HepG2 (cell line): Measurements from ENCODE around the gene EEF2. TPM values are rescaled to one million over a fixed set of nuclear protein-coding genes. Genes with fewer than 3 reads are reported as not detected.
A peak's percentile ranks its signal among the peaks of the same experiment; 100 is the strongest.

ENCODE experiments used
- CBX5 ChIP-seq: sonication (generic); formaldehyde crosslinking; IDR thresholded peaks from 2 replicates; pipeline ENCODE4 v1.4.0; 2020; ENCODE audit warnings: missing genetic modification reagents, borderline replicate concordance
- HES4 ChIP-seq: sonication (generic); formaldehyde crosslinking; IDR thresholded peaks from 2 replicates; pipeline ENCODE4 v1.9.0; 2021; ENCODE audit warnings: mild to moderate bottlenecking, missing genetic modification reagents, borderline replicate concordance
- MAFF ChIP-seq: IDR thresholded peaks from 2 replicates; pipeline ENCODE4 v1.6.1; 2011; ENCODE audit warnings: low read depth, low read length, improper control_type of control experiment
- ONECUT2 ChIP-seq: sonication (generic); formaldehyde crosslinking; IDR thresholded peaks from 2 replicates; pipeline ENCODE4 v1.4.0; 2020; ENCODE audit warnings: missing genetic modification reagents
- PAF1 ChIP-seq: IDR thresholded peaks from 2 replicates; pipeline ENCODE4 v1.6.1; 2016; ENCODE audit warnings: missing genetic modification reagents, missing compliant biosample characterization
- ZFY ChIP-seq: sonication (generic); formaldehyde crosslinking; IDR thresholded peaks from 2 replicates; pipeline ENCODE4 v1.4.0; 2020; ENCODE audit warnings: missing genetic modification reagents
- ZNF12 ChIP-seq: sonication (generic); formaldehyde crosslinking; IDR thresholded peaks from 2 replicates; pipeline ENCODE4 v1.5.0; 2020; ENCODE audit warnings: missing genetic modification reagents
- ZNF354B ChIP-seq: sonication (generic); formaldehyde crosslinking; IDR thresholded peaks from 2 replicates; pipeline ENCODE4 v1.8.0; 2022; ENCODE audit warnings: mild to moderate bottlenecking, missing genetic modification reagents
- ZNF883 ChIP-seq: sonication (generic); formaldehyde crosslinking; IDR thresholded peaks from 2 replicates; pipeline ENCODE4 v1.5.1; 2020; ENCODE audit warnings: mild to moderate bottlenecking, missing genetic modification reagents; ENCODE audit errors: not compliant biosample characterization
- polyA plus RNA-seq, 8 experiments: library from polyadenylated mRNA; depleted of rRNA in 3 of 8; stranded (reverse) in 7 of 8; unstranded in 1 of 8; fragments of >200 nt; fragmentation: Illumina TruSeq in 4 of 8; extraction: Trizol in 4 of 8; gene quantifications; 2 replicates each; pipeline versions ENCODE4 v1.2.1 to v1.2.3, GENCODE V29; 2011 to 2016; ENCODE audit warnings: low read depth in 4 of 8, missing spikeins in 1 of 8, mixed read lengths in 1 of 8; ENCODE audit not compliant: insufficient read depth in 1 of 8
- total RNA-seq, 5 experiments: library from RNA; depleted of rRNA; stranded (reverse); fragments of >200 nt; fragmentation: Illumina TruSeq; extraction: Trizol; gene quantifications; 2 replicates each; pipeline ENCODE4 v1.2.3, GENCODE V29; 2016; ENCODE audit warnings: low read depth in 1 of 5
- TF ChIP-seq, protein P1 (sequence below): sonication (generic); formaldehyde crosslinking; IDR thresholded peaks from 2 replicates; pipeline ENCODE4 v1.5.0; 2020; ENCODE audit warnings: missing genetic modification reagents
- TF ChIP-seq, protein P2 (sequence below): sonication (generic); formaldehyde crosslinking; IDR thresholded peaks from 2 replicates; pipeline ENCODE4 v1.4.0; 2020; ENCODE audit warnings: missing genetic modification reagents, borderline replicate concordance
- TF ChIP-seq, protein P3 (sequence below): sonication (generic); formaldehyde crosslinking; conservative IDR thresholded peaks from 2 replicates; pipeline ENCODE4 v1.4.0; 2020; ENCODE audit warnings: missing genetic modification reagents
- TF ChIP-seq, protein P4 (sequence below): sonication (generic); formaldehyde crosslinking; IDR thresholded peaks from 2 replicates; pipeline ENCODE4 v1.5.1; 2020; ENCODE audit warnings: mild to moderate bottlenecking, missing genetic modification reagents, moderate library complexity
- TF ChIP-seq, protein P5 (sequence below): sonication (generic); formaldehyde crosslinking; IDR thresholded peaks from 2 replicates; pipeline ENCODE4 v1.5.0; 2020; ENCODE audit warnings: mild to moderate bottlenecking, low read depth, missing genetic modification reagents, borderline replicate concordance
- TF ChIP-seq, protein P6 (sequence below), 2 experiments: fragments of 450-650 bp in 1 of 2; sonication (generic) in 1 of 2; formaldehyde crosslinking; IDR thresholded peaks; 2 replicates each; pipeline versions ENCODE4 v1.5.0 to v1.8.0; 2020 to 2022; ENCODE audit warnings: mild to moderate bottlenecking in 1 of 2, missing genetic modification reagents in 1 of 2

EEF2 gene
- total and polyA plus RNA-seq, 2 of the 13 experiments (the other 11 are each of a cell fraction or from before 2014, with no cell fraction given): 1,441 to 1,777 TPM

DNA sequence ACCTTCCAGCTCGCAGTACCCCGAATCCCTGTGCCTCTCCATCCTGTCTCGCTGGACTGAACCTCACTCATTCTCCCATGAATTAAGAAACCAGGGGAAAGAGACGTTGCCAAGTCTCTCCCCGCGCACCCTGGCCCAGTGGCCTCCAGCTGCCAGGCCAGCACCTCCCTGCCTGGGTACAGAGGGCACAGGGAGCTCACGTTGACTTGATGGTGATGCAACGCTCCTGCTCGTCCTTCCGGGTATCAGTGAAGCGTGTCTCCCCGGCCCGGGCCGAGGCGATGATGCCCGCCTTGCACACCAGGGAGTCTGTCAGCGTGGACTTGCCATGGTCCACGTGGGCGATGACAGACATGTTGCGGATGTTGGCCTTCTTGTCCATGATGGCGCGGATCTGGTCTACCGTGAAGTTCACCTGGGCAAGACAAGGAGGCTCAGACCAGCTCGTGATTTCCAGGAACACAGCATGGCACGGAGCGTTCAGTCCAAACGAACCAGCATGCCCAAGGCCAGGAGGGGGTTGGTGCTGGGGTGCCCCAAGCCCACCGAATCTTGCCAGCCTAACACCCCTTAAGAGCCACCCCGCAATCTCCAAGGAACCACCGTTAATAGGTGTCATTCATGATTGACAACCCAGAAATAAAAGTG, 1.2 kb downstream of the EEF2 start (continued):
- TF ChIP-seq, protein P1, sequence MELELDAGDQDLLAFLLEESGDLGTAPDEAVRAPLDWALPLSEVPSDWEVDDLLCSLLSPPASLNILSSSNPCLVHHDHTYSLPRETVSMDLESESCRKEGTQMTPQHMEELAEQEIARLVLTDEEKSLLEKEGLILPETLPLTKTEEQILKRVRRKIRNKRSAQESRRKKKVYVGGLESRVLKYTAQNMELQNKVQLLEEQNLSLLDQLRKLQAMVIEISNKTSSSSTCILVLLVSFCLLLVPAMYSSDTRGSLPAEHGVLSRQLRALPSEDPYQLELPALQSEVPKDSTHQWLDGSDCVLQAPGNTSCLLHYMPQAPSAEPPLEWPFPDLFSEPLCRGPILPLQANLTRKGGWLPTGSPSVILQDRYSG (CRISPR knock-in tag): no peak
- no peak for TF ChIP-seq ZNF883
- TF ChIP-seq ZNF354B (CRISPR knock-in tag): no peak
- no peak for TF ChIP-seq HES4 (CRISPR knock-in tag)
- TF ChIP-seq, protein P2, sequence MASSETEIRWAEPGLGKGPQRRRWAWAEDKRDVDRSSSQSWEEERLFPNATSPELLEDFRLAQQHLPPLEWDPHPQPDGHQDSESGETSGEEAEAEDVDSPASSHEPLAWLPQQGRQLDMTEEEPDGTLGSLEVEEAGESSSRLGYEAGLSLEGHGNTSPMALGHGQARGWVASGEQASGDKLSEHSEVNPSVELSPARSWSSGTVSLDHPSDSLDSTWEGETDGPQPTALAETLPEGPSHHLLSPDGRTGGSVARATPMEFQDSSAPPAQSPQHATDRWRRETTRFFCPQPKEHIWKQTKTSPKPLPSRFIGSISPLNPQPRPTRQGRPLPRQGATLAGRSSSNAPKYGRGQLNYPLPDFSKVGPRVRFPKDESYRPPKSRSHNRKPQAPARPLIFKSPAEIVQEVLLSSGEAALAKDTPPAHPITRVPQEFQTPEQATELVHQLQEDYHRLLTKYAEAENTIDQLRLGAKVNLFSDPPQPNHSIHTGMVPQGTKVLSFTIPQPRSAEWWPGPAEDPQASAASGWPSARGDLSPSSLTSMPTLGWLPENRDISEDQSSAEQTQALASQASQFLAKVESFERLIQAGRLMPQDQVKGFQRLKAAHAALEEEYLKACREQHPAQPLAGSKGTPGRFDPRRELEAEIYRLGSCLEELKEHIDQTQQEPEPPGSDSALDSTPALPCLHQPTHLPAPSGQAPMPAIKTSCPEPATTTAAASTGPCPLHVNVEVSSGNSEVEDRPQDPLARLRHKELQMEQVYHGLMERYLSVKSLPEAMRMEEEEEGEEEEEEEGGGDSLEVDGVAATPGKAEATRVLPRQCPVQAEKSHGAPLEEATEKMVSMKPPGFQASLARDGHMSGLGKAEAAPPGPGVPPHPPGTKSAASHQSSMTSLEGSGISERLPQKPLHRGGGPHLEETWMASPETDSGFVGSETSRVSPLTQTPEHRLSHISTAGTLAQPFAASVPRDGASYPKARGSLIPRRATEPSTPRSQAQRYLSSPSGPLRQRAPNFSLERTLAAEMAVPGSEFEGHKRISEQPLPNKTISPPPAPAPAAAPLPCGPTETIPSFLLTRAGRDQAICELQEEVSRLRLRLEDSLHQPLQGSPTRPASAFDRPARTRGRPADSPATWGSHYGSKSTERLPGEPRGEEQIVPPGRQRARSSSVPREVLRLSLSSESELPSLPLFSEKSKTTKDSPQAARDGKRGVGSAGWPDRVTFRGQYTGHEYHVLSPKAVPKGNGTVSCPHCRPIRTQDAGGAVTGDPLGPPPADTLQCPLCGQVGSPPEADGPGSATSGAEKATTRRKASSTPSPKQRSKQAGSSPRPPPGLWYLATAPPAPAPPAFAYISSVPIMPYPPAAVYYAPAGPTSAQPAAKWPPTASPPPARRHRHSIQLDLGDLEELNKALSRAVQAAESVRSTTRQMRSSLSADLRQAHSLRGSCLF (CRISPR knock-in tag): no peak
- TF ChIP-seq, protein P3, sequence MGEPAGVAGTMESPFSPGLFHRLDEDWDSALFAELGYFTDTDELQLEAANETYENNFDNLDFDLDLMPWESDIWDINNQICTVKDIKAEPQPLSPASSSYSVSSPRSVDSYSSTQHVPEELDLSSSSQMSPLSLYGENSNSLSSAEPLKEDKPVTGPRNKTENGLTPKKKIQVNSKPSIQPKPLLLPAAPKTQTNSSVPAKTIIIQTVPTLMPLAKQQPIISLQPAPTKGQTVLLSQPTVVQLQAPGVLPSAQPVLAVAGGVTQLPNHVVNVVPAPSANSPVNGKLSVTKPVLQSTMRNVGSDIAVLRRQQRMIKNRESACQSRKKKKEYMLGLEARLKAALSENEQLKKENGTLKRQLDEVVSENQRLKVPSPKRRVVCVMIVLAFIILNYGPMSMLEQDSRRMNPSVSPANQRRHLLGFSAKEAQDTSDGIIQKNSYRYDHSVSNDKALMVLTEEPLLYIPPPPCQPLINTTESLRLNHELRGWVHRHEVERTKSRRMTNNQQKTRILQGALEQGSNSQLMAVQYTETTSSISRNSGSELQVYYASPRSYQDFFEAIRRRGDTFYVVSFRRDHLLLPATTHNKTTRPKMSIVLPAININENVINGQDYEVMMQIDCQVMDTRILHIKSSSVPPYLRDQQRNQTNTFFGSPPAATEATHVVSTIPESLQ (CRISPR knock-in tag): no peak
- no peak for TF ChIP-seq CBX5 (CRISPR knock-in tag)
- TF ChIP-seq, protein P4, sequence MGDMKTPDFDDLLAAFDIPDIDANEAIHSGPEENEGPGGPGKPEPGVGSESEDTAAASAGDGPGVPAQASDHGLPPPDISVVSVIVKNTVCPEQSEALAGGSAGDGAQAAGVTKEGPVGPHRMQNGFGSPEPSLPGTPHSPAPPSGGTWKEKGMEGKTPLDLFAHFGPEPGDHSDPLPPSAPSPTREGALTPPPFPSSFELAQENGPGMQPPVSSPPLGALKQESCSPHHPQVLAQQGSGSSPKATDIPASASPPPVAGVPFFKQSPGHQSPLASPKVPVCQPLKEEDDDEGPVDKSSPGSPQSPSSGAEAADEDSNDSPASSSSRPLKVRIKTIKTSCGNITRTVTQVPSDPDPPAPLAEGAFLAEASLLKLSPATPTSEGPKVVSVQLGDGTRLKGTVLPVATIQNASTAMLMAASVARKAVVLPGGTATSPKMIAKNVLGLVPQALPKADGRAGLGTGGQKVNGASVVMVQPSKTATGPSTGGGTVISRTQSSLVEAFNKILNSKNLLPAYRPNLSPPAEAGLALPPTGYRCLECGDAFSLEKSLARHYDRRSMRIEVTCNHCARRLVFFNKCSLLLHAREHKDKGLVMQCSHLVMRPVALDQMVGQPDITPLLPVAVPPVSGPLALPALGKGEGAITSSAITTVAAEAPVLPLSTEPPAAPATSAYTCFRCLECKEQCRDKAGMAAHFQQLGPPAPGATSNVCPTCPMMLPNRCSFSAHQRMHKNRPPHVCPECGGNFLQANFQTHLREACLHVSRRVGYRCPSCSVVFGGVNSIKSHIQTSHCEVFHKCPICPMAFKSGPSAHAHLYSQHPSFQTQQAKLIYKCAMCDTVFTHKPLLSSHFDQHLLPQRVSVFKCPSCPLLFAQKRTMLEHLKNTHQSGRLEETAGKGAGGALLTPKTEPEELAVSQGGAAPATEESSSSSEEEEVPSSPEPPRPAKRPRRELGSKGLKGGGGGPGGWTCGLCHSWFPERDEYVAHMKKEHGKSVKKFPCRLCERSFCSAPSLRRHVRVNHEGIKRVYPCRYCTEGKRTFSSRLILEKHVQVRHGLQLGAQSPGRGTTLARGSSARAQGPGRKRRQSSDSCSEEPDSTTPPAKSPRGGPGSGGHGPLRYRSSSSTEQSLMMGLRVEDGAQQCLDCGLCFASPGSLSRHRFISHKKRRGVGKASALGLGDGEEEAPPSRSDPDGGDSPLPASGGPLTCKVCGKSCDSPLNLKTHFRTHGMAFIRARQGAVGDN (CRISPR knock-in tag): peak; percentile 73
- peak; percentile 48 for TF ChIP-seq ZFY (CRISPR knock-in tag)
- peak; percentile 39; the same call in 1 of the 2 replicates for TF ChIP-seq PAF1
- TF ChIP-seq, protein P5, sequence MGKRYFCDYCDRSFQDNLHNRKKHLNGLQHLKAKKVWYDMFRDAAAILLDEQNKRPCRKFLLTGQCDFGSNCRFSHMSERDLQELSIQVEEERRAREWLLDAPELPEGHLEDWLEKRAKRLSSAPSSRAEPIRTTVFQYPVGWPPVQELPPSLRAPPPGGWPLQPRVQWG (CRISPR knock-in tag): no peak
- TF ChIP-seq, protein P6, sequence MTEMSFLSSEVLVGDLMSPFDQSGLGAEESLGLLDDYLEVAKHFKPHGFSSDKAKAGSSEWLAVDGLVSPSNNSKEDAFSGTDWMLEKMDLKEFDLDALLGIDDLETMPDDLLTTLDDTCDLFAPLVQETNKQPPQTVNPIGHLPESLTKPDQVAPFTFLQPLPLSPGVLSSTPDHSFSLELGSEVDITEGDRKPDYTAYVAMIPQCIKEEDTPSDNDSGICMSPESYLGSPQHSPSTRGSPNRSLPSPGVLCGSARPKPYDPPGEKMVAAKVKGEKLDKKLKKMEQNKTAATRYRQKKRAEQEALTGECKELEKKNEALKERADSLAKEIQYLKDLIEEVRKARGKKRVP (CRISPR knock-in tag; IDR thresholded peaks at IDR 0.05): peak in 1 of 2 experiments; percentile 71; a peak in 2 of 4 replicates
- no peak for TF ChIP-seq ONECUT2 (CRISPR knock-in tag)
- no peak for TF ChIP-seq MAFF
- TF ChIP-seq ZNF12: no peak
